ENCODE measurements around the gene TMBIM6.
A peak's percentile ranks its signal among the peaks of the same experiment; 100 is the strongest.
"Not testable (repeated sequence)": the region's sequence is repeated elsewhere in the genome, so short reads cannot be mapped to it uniquely, and the experiment has no call there.

The TMBIM6 gene

DNA sequence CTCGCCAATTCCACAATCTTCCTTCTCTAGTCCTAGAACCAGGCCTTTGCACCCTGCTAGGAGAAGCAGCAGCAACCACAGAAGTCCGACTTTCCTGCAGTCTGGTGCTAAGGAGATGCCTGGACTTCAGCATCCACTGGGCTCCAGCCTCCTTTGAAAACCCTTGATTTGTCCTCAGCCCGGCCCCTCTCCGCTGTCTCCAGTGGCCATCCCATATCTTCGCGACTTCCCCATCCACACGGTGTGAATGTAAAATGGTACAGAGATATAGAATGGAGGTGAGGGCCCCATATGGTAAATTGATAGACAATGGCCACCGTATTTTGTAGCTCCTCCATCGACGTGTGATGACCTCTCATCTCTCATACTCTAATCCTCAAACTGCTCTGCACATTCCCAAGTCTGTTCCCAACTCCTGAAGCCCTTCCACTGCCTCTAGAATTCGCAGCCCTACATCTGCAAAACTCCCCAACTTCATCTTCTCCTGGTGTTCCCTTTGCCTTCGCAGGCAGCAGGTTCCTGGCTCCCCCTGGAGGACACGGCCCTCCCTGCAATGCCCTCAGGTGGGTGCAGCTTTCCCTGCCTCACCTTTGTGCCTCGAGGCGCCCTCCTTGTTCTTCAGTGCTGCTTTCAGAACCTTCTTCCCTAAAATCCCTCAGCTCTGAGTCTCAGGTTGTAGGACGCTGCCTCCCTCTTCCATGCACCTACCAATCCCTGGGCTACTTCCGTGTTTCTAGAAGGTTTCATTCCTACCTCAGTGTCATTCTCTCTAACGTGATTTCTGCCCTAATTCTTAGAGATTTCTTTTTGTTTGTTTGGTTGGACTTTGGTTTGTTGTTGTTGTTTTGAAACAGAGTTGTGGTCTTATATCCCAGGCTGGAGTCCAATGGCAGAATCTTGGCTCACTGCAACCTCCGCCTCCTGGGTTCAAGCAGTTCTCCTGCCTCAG lies 36.7 kb downstream of the TMBIM6 start:
- DNase-seq = peak; percentile 62

DNA sequence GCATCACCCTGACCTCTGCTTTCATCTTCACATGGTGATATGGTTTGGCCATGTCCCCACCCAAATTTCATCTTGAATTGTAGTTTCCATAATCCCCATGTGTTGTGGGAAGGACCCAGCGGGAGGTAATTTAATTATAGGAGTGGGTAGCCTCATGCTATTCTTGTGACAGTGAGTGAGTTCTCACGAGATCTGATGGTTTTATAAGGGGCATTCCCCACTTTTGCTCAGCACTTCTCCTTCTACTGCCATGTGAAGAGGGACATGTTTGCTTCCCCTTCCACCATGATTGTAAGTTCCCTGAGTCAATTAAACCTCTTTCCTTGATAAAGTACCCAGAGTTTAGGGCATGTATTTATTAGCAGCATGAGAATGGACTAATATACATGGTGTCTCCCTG lies 38.2 kb downstream of the TMBIM6 start:
- peak; percentile 7 for DNase-seq

DNA sequence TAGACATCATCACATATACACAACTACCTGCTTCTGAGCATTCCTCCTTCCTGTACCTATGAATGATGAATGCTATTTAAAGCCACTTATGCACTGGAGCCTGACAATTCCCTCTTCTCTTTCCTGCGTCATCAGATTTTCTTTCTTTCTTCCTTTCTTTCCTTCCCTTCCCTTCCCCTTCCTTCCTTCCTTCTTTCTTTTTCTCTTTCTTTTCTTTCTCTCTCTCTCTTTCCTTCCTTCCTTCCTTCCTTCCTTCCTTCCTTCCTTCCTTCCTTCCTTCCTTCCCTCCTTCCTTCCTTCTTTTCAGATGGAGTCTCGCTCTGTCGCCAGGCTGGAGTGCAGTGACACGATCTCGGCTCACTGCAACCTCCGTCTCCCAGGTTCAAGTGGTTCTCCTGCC lies 39.6 kb downstream of the TMBIM6 start:
- DNase-seq = not testable (repeated sequence)

DNA sequence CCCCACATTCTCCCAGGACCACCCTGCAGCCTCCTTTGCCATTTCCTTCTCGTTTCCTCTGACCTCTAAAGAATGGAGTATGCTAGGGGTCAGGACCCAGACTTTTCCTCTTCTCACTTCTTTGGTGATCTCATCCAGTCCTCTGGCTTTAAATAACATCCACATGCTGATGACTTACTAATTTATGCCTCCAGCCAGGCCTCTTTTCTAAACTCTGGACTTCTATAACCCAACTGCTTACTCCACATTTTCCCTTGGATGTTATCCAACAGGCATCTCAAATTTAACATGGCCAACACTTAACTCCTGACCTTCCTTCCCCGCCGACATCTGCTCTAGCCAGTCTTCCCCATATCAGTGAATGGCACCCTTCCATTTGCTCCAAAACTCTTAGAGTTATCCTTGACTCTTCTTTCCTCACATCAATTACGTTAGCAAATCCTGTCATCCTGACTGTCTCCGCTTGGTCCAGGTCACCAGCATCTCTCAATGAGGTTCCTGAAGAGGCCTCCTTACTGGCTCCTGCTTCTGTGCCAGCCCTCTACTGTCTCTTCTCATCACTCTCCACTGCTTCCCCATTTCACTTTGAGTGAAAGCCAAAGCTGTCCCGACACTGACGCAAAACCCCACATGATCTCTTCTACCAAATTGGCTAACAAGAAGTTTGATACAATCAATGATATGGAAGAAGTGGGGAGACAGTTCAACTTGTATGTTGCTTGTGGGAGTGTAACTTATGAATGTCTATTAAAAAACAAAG lies 42.7 kb downstream of the TMBIM6 start:
- DNase-seq = no peak

DNA sequence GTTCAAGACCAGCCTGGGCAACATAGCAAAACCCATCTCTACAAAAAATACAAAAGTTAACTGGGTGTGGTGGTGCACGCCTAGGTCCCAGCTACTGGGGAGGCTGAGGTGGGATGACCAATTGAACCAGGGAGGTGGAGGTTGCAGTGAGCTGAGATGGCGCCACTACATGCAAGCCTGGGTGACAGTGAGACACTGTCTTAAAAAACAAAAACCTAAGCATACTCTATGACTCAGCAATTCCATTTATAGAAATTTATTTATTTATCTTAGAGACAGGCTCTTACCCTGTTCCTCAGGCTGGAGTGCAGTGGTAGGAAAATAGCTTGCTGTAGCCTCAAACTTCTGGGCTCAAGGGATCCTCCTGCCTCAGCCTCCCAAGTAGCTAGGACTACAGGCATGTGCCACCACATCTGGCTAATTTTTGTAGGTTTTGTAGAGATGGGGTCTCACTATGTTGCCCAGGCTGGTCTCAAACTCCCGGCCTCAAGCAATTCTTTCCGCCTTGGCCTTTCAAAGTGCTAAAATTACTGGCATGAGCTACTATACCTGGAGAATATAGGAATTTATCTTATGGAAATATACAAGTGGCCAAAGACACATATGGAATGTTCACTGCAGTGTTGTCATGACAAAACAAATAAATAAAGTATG lies 43.5 kb downstream of the TMBIM6 start:
- DNase-seq = no peak

DNA sequence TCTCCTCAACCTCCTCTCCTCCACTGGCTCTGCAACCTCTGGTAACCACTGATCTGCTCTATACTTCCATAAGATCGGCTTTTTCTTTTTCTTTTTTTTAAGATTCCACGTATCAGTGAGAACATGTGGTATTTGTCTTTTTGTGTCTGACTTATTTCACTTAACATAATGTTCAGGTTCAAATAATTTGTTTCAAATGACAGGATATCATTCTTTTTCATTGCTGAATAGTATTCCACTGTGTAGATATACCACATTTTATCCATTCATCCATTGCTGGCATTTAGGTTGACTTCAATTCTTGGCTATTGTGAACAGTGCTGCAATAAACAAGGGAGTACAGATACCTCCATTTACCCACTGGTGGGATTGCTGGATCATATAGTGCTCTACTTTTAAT lies 46.3 kb downstream of the TMBIM6 start:
- no peak for DNase-seq

DNA sequence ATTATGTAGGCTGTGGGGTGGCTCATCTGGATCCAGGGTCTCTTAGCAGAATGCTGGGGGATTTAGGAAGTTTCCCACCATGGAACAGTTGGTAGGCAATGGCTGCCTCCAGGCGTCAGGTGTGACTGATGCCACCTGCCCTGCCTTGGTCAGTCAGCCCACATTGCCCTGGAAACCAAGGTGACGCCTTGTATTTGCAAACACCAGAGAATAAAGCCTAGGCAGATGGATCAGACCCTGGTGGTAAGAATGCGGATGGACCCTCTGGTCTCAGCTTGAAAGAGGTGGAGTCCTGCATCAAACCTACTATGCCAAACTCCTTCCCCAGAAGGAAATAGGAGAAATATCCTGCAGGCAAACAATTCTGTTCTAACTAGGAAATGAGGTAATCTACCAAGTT lies 48.6 kb downstream of the TMBIM6 start:
- DNase-seq = peak; percentile 94

DNA sequence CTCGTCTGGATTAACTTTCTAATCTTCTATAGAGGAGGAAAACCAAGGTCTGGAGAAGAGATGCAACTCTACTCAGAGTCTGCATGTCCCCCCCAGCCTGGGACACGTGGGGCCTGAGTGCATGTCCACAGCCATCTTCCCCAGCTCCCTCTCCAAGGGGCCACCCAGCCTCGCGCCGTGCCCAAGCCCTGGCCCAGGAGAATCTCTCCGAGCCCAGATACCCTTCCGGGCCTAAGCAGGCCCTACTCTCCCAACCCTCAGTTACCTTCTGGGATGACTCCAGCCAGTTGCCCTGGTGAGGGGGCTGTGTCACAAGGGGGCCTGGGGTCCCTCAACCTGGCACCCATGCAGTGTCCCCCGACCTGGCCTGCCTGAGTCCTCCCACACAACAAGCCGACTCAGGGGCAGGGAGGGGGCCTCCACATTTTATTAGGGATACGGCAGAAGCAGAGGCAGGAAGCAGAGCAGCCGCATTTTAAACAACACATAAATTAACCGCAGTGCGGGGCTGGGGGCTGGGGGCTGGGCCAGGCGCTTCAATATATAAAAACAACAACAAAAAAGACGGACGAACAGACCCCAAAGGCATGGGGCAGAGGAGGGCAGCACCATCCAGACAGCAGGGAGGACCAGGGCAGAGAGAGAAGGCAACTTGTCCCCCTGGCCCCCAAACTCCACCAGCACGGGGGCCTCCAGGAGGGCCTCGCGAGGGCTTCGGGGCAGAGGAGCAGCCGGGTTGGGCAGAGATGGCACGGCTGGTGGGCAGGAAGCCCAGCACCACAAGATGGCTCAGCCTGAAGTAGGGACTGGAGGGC lies 49.6 kb downstream of the TMBIM6 start:
- no peak for DNase-seq

DNA sequence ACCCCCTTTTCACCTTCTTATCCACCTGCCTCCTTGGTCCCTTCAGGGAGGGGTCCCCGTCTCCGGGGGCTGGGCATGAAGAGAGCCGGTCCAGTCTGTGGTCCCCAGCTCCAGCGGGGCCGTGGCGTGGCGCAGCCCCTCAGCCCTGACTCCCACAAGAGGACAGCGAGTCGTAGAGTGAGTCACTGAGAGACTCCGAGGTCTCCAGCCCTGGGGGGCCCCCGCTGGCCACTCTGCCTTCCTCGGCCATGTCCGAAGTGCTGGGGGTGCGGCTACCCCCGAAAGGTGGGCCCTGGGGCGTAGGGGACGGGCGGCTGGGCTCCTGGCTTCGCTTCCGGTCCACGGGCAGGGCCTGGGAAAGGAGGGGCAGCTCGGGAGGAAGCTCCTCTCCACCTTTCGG lies 50.3 kb downstream of the TMBIM6 start:
- no peak for DNase-seq

DNA sequence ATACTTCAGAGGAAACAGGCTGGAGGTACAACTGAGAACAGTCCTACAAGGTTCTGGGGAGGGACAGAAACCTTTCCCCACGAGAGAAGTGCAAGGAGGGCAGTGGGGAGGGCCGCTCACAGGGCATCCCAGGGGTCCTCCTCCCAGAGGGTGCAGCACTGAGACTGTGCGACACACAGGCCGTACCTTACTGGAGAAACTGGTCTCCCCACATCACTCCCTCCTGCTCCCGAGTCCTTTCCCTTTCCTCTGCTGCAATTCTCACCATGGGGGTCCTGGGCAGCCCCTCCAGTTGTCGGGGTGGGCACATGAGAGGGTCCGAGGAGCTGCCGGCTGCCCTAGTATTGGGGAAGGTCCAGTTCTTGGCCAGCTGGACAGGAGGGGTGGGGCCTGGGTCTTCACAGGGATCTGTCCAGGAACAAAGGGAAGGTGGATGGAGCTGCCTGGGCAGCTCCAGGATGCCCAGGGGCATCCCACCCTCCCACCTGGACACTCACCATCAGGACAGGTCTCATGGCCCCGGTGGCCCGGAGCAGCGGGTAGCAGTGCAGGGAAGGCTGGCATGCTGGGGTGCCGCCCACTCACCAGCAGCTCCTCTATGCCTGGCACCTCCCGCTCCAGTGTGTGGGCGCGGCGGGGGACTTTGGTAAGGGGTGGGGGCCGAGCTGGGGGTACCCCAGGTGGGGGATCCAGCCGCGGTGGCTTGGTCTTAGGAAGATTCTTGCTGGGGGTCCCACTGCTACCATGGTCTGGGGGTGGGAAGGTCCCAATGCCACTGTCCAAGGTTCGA lies 51.0 kb downstream of the TMBIM6 start:
- DNase-seq = no peak

DNA sequence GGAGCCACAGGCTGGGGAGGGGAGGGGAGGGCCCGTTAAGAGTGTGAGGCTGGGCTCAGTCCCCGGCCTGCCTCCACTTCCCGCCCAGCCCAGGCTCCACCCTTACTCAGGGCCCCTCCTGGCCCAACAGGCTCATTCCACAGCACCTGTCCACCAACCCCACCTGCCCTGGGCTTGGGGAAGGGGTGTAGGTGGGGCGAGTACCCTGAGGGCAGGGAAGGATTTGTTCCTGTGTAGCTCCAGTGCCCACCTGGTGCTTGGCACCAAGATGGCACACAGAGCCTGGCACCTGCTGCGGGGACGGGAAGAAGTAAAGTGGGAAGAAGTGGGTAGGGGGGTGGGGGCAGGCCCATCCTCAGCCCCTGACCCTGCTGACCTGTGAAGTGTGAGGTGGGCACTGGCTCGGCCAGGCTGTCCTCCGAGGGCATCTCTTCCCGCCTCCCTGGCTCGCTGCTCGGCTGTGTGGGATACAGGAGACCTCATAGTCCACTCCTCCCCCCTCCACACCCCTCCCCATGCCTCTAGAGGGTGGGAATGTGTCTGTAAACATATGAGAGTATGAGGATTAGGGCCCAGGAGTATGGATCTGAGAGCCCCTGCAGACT lies 51.7 kb downstream of the TMBIM6 start:
- DNase-seq = no peak

DNA sequence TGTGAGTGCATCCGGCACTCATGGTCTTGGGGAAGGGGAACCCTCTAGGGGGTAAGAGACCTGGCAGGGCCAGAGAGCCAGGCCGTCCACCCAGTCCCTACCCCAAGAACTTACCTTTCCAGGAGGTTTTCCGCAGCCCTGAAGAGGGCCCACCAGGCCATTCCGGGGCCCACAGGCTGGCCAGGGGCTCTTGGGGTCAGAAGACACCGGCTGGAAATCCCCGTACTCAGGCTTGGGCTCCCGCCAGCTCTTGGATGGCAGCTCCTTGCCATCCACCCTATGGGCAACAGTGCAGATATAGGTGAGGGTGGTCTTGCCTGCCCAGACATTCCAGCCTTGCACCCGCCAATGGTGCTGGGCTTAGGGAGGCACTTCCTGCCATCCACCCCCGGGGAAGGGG lies 52.3 kb downstream of the TMBIM6 start:
- no peak for DNase-seq

DNA sequence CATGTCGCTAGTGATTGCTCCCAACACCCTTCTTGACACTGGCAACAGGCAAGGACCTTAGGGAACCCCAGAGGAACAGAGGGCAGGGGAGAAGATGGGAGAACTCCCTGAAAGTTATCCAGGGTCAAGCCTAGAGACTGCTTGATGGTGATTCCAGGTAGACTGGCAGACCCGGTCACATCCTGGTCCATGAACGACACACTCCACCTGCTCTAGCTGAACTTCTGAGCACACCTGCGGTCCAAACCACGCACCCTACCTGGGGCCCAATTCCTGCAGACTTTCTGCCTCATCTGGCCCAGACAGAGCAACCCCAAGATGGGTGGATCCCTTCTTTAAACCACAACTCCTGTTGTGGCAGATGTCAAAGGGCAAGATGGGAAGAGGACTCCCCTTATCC lies 52.7 kb downstream of the TMBIM6 start:
- DNase-seq = no peak

DNA sequence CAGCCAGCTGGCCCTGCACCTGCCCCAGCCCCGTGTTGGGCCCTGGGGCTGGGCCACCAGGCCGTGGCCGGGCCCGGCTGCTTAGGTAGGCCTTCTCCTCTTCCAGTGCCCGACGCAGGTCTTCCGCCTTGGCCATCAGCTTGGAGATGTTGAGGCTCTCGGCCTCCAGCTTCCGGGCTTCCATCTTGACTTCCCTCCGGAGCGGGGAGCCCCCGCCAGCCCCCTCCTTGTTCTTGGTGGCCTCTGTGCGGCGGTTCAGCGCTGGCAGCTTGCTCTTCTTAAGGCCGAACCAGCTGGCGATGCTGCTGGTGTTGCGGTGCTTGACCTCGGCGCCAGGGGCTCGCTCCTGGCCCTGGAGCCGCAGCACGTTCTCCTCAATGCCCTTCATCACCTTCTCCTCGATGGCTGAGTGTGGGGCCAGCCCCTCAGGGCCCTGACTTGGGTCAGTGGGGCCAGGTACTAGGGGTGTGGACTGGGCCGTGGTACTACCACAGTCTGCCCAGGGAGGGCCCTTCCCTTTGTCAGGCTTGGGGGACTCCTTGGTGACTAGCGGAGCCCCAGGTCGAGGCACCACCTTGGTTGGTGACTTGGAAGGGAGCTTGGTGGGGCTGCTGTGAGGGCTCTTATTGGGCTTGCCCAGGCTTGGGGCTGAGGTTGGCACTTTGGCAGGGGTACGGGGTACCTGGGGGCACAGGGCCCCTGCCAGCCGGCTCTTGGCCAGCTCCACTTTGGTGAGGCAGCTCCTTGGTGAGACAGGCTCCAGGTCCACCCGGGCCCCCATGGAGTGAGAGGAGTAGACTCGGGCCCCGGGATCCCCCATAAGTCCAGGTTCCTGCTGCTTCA lies 53.7 kb downstream of the TMBIM6 start:
- no peak for DNase-seq

DNA sequence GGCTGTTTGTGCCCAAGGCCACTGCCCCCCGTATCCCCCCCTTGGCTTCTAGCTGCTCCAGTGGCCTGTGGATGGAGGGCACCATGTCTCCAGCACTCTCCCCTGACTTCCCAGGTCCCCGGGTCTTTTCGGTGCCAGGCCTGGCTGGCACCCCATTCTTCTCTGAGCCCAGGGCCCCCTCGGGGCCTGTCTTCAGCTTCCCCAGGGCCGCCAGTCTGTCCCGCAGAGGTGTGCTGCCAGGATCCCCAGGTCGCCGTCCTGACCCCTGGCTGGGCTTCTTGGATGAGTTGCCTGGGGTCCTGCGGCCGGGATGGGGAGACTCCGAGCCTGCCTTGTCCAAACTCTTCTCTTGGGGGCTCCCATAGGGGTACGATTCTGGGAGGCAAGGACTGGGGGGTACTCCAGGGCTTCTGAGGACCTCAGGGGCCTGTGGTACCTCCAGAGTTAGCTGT lies 54.3 kb downstream of the TMBIM6 start:
- DNase-seq = no peak

DNA sequence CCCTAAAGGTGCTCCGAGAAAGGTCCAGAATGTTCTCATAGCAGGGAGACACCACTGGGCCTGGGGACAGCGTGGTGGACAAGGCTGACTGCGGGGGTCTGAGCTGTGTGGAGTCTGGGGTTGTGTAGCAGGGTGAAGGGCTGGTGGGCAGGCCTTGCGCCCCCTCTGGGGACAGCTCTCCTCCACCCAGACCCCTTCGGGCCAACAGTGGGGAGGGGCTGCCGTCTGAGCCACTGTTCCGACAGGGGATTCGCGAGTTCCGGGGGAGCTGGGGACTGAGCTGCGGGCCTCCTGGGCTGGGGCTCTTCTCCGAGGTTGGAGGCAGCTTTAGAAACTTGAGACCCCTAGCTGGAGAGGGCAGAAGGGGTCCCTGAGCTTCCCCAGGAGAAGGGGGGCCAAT lies 54.8 kb downstream of the TMBIM6 start:
- DNase-seq = no peak

DNA sequence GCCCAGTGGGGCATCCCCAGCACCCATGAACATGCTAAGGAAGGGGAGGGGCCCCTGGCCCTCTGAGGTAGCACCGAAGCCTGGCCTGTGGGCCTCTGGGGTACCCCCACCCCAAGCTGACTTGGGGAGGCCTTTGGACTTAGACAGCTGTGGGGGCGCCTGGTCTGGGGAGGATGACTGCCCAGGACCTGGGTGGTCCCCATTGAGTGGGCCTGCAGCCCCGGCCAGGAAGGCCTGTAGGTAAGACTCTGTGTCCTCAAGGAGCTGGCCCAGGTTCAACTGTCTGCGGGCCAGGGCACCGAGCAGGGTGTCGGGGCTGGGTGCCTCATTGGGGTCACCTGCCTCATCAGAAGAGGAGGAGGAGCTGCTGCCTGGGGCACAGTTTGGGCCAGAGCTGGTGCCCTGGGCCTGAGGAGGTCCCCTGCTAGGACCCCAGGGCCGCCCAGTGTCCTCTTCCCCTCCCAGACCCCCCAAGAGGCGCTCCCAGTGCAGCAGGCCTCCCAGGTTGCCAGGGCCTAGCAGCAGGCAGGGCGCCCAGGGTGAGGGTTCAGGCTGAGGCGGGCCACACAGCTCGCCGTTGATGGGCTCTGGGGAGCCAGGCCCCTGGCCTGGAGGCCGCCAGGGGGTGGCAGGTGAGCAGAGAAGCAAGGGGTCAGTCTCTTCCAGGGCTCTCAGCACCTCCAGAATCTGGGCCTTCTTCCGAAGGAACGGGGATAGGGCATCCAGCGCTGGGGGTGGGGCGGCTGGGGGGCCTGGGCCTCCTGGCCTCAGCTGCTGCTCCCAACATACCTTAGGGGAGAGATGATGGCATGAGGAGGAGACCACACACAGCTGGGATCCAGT lies 55.5 kb downstream of the TMBIM6 start:
- DNase-seq = no peak

DNA sequence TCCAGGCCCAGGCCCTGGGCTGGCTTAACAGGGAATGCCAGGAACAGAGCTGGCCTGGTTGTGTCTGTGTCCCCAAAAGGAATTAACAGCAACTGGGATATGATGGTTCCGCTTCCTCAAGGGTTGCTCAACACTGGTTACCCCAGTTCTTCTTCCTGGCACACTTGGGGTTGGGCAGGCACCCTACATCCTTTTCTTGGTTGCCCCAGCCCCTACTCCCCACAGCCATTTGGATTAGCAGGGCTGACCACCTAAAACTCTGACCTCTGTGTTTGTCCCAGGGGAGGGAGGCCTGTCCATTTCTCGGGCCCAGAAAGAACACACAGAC lies 56.1 kb downstream of the TMBIM6 start:
- DNase-seq = no peak

DNA sequence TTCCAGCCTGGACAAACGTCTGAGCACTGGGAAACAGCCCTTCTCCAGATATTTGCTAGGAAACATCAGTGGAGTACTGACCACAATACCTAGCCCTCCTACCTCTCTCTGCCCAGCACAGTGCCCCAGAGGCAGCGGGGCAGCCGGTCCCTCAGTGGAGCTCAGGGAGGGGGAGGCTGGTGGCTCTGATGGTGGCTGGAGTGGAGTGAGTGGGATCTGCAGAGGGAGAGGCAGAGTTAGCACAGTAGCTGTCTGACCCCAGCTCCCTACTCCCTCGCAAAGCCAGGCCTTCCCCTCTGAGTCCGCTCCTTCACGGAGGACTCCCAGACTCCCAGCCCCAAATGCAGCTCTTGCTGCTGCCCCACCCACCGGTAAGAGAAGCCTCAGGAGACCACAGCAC lies 56.9 kb downstream of the TMBIM6 start:
- no peak for DNase-seq

DNA sequence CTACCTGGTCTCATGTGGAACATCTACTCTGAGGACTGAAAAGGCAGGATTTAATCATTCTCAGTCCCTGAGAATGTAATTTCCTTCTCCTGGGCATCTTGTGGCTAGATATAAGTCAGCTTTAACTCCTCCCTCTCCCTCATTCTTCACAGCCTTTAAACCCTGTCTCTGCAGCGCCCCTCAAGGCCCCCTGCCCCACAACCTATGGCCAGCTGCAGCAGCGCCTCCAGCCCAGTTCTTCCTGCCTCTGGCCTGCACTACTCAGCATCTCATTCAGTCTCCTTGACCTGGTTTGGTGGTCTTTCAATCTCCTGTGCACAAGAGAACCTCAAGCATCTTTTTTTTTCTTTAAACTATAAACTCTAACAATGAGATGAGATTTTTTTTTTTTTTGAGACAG lies 57.6 kb downstream of the TMBIM6 start:
- no peak for DNase-seq

Measured in NCI-H146 (cell line).